ENCODE results near the gene XPO1. TPM values are rescaled to one million over a fixed set of nuclear protein-coding genes. Genes with fewer than 3 reads are reported as not detected.
"Not testable (repeated sequence)": the region's sequence is repeated elsewhere in the genome, so short reads cannot be mapped to it uniquely, and the experiment has no call there.

Gene XPO1
- total RNA-seq, 1 donor from 2014 or later = 140 TPM

DNA sequence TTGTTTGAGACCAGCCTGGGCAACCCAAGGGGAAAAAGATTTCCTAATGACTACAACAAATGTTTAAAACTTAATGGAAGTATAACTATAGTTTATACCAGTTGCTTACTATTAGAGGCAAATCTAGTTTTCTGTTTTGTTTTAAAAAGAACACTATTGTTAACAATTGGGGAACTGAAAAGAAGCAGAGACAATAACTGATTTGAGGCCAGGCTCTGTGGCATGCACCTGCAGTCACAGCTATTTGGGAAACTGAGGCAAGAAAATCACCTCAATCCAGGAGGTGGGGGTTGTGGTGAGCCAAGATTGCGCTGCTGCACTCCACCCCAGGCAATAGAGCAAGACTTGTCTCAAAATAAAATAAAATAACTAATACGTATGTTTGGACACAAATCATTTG, 39.1 kb downstream of the XPO1 start:
- Histone ChIP-seq H3K4me3 (ENCODE audit: low read depth, low read length) (no peak overlapping the region), H3K36me3 (ENCODE audit: control insufficient read depth, insufficient read depth, low read length) (peaks cover 14% of the 10 kb centered on the region), H3K27me3 (ENCODE audit: control insufficient read depth, insufficient read depth, low read length) (no peaks in the 10 kb centered on the region)
- TF ChIP-seq, protein P1, sequence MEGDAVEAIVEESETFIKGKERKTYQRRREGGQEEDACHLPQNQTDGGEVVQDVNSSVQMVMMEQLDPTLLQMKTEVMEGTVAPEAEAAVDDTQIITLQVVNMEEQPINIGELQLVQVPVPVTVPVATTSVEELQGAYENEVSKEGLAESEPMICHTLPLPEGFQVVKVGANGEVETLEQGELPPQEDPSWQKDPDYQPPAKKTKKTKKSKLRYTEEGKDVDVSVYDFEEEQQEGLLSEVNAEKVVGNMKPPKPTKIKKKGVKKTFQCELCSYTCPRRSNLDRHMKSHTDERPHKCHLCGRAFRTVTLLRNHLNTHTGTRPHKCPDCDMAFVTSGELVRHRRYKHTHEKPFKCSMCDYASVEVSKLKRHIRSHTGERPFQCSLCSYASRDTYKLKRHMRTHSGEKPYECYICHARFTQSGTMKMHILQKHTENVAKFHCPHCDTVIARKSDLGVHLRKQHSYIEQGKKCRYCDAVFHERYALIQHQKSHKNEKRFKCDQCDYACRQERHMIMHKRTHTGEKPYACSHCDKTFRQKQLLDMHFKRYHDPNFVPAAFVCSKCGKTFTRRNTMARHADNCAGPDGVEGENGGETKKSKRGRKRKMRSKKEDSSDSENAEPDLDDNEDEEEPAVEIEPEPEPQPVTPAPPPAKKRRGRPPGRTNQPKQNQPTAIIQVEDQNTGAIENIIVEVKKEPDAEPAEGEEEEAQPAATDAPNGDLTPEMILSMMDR (IDR thresholded peaks at IDR 0.05; ENCODE audit: insufficient read depth, low read length, severe bottlenecking) = no peak
- no peak for FAIRE-seq
- DNase-seq (ENCODE audit: low read depth) = no peak

DNA sequence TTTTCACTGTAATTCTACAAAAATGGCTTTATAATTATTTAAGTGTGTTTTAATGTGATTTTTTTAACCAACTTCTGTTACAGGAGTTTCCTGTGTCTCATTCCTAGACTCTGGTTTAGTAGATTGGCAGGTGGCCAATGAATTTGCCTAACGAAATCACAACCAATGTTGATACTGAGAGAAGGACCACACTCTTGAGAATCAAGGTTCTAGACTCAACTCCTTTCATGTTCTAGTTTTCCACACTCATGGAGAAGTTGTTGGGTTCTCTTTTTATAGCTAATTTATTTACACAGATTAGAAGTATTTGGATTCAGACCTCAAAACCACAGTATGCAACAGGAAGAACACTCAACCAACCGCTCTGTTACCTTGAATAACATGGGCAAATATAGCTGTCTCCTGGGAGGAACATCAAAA, 44.6 kb downstream of the XPO1 start:
- TF ChIP-seq, protein P1 (IDR thresholded peaks at IDR 0.05; ENCODE audit: insufficient read depth, low read length, severe bottlenecking) = no peak
- DNase-seq (ENCODE audit: low read depth) (no peak), FAIRE-seq (no peak)
- no peak overlapping the region for H3K4me3 ChIP-seq (ENCODE audit: low read depth, low read length)
- H3K27me3 ChIP-seq (ENCODE audit: control insufficient read depth, insufficient read depth, low read length) = no peaks in the 10 kb centered on the region
- peaks cover 24% of the 10 kb centered on the region for H3K36me3 ChIP-seq (ENCODE audit: control insufficient read depth, insufficient read depth, low read length)

DNA sequence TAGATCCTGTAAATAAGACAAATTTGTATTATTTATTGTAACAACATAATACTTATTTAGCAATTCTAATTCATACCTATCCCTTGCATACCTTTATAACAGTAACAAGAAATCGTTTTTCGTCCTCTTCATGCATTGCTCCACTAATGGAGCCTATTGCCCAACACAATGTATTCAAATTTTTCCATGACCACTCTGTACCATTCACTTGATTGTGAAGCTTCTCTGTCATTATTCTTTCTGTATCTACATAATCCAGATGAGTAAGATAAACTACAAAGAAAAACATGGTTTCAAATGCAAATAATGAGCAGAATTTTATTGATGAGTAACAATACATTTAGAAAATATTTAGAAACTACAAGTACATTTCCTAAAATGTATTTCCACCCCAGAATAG, 45.7 kb downstream of the XPO1 start:
- Histone ChIP-seq H3K36me3 (ENCODE audit: control insufficient read depth, insufficient read depth, low read length) (peaks cover 22% of the 10 kb centered on the region), H3K27me3 (ENCODE audit: control insufficient read depth, insufficient read depth, low read length) (no peaks in the 10 kb centered on the region), H3K4me3 (ENCODE audit: low read depth, low read length) (no peak overlapping the region)
- no peak for FAIRE-seq
- DNase-seq (ENCODE audit: low read depth) = no peak
- TF ChIP-seq, protein P1 (IDR thresholded peaks at IDR 0.05; ENCODE audit: insufficient read depth, low read length, severe bottlenecking) = no peak

DNA sequence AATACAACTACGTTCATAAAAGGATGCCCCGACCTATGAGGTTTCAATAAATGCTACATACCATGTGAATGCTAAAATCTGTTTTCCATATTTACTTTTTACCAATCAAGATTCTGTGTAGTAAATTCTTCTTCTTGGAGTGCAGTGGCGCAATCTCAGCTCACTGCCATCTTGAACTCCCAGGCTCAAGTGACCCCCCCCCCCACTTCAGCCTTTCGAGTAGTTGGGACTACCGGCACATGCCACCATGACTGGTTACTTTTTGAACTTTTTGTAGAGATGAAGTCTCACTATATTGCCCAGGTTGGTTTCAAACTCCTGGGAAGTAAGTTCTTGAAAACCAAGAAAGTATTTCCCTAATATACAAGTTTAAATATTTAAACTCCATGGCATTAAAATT, 52.9 kb downstream of the XPO1 start:
- H3K4me3 ChIP-seq (ENCODE audit: low read depth, low read length) = no peak overlapping the region
- peaks cover 12% of the 10 kb centered on the region for H3K36me3 ChIP-seq (ENCODE audit: control insufficient read depth, insufficient read depth, low read length)
- no peaks in the 10 kb centered on the region for H3K27me3 ChIP-seq (ENCODE audit: control insufficient read depth, insufficient read depth, low read length)
- TF ChIP-seq, protein P1 (IDR thresholded peaks at IDR 0.05; ENCODE audit: insufficient read depth, low read length, severe bottlenecking) = no peak
- no peak for DNase-seq (ENCODE audit: low read depth)
- no peak for FAIRE-seq

DNA sequence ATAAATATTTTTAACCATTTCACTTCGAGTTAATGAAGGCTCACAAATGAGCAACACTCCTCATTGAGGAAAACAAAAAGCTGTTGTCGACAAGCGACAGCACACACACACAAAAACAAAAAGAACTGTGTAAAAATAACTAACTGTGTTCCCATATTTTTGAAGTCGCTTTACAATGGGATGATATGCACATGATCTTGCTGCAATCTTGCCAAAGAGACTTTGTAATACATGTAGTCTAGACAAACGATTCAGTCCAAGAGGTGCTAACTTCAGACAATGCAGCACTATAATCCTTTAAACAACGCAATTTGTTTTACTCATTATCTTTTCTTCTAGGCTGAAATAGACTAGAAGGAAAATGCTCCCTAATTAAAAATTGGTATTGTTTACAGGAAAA, 60.1 kb downstream of the XPO1 start:
- no peak for FAIRE-seq

DNA sequence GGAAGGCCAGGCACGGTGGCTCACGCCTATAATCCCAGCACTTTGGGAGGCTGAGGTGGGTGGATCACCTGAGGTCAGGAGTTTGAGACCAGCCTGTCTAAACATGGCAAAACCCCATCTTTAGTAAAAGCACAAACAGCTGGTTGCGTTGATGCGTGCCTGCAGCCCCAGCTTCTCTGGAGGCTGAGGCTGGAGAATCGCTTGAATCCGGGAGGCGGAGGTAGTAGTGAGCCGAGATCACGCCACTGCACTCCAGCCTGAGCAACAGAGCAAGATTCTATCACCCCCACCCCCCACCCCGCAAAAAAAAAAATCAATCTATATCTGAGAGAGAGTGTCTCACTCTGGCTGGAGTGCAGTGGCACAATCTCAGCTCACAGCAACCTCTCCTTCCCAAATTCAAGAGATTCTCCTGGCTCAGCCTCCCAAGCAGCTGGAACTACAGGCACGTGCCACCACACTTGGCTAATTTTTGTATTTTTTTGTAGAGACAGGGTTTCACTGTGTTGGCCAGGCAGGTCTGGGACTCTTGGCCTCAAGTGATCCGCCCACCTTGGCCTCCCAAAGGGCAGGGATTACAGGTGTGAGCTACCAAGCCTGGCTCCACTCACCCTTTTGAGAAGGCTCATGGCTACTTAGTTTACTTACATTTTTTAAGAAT, 61.1 kb downstream of the XPO1 start:
- not testable (repeated sequence) for H3K4me3 ChIP-seq (ENCODE audit: low read depth, low read length); H3K36me3 ChIP-seq (ENCODE audit: control insufficient read depth, insufficient read depth, low read length); FAIRE-seq; H3K27me3 ChIP-seq (ENCODE audit: control insufficient read depth, insufficient read depth, low read length); DNase-seq (ENCODE audit: low read depth)

More for the DNA sequence above, 60.1 kb downstream of the XPO1 start:
- TF ChIP-seq, protein P1 (IDR thresholded peaks at IDR 0.05; ENCODE audit: insufficient read depth, low read length, severe bottlenecking) = no peak
- Histone ChIP-seq H3K36me3 (ENCODE audit: control insufficient read depth, insufficient read depth, low read length) (peaks cover 11% of the 10 kb centered on the region), H3K27me3 (ENCODE audit: control insufficient read depth, insufficient read depth, low read length) (no peaks in the 10 kb centered on the region), H3K4me3 (ENCODE audit: low read depth, low read length) (no peak overlapping the region)
- DNase-seq (ENCODE audit: low read depth) = no peak

Data from bronchial epithelial cell (primary cell).